Measurements from ENCODE around the gene NBEAL1.
"Not testable (repeated sequence)": the region's sequence is repeated elsewhere in the genome, so short reads cannot be mapped to it uniquely, and the experiment has no call there.

The NBEAL1 gene

DNA sequence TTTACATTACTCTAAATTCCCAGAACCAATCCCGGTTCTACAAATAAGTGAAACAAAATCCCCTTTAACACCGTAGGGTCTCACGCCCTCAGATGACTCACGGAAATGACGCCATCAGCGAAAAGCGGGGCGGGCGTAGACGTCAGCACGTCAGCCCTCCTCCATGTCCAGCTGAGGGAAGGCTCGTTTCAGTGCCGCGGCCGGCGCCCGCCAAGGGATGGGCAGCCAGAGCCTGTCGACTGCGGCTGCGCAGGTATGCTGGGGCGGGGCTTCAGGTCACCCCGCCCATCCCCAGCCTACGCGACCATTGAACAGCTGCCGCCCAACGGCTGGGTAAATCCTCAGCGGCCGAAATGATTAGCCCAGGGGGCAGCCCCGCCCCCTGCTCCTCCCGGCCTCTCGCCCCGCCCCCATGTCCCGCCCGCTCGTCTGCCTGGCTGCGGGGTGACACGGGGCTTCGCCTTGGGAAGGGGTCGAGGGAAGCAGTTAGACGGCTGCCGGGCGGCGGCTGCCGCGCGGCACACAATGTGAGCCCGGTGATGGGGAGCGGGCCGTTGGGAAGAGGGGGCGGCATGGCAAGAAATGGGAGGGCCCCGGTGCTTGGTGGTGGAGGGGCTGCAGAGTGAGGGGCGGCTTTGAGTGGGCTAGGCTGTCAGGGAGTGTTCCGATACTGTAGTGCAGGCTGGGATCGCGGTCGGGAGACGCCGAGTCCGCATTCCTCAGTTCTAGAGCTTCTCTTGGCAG is at the start of gene NBEAL1:
NBEAL1 (plus strand) TSS at position 420 of the 744 bp plus-strand sequence. CDS start 1,510 bp downstream, outside the sequence.
- TF ChIP-seq, protein P1, sequence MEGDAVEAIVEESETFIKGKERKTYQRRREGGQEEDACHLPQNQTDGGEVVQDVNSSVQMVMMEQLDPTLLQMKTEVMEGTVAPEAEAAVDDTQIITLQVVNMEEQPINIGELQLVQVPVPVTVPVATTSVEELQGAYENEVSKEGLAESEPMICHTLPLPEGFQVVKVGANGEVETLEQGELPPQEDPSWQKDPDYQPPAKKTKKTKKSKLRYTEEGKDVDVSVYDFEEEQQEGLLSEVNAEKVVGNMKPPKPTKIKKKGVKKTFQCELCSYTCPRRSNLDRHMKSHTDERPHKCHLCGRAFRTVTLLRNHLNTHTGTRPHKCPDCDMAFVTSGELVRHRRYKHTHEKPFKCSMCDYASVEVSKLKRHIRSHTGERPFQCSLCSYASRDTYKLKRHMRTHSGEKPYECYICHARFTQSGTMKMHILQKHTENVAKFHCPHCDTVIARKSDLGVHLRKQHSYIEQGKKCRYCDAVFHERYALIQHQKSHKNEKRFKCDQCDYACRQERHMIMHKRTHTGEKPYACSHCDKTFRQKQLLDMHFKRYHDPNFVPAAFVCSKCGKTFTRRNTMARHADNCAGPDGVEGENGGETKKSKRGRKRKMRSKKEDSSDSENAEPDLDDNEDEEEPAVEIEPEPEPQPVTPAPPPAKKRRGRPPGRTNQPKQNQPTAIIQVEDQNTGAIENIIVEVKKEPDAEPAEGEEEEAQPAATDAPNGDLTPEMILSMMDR (conservative IDR thresholded peaks at IDR 0.05), result no peak
- H3K27ac ChIP-seq, result peak within 1 kb of the TSS; percentile 76

DNA sequence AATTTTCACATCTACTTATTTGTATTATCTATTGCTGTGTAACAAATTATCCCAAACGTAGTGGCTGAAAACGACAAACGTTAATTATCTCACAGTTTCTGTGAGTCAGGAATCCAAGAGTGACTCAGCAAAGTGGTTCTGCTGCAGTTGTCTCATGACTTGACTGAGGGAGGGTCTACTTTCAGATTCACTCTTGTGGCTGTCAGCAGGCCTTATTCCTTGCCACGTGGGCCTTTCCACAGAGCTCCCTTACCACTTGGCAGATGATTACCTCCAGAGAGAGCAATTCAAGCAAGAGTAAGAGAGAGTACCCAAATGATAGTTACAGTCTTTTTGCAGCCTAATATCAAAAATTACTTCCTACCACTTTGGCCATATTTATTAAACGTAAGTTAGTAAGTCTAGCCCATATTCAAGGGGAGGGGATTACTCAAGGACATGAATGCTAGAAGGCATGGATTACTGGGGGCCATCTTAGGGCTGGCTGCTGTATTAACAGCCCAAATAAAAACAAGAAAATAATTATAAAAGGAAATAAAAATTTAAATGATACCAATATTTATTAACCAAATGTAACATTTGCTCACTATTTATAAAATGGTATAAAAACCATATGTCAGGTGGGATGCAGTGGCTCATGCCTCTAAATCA is 48.7 kb upstream of the NBEAL1 start:
- no peak overlapping the region for H3K27ac ChIP-seq
- TF ChIP-seq, protein P1 (conservative IDR thresholded peaks at IDR 0.05), result no peak

DNA sequence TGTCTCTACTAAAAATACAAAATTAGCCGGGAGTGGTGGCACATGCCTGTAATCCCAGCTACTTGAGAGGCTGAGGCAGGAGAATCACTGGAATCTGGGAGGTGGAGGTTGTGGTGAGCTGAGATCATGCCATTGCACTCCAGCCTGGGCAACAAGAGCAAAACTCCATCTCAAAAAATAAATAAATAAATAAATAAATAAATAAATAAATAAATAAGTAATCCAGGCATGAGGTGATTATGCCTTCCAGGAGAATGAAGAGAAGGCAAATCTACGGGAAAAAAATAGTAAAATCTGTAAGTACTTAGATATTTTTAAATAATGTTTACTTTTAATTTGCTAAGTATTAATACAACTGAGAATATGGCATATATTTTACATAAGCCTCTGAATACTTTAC is 45.3 kb upstream of the NBEAL1 start:
- H3K27ac ChIP-seq, result not testable (repeated sequence)

DNA sequence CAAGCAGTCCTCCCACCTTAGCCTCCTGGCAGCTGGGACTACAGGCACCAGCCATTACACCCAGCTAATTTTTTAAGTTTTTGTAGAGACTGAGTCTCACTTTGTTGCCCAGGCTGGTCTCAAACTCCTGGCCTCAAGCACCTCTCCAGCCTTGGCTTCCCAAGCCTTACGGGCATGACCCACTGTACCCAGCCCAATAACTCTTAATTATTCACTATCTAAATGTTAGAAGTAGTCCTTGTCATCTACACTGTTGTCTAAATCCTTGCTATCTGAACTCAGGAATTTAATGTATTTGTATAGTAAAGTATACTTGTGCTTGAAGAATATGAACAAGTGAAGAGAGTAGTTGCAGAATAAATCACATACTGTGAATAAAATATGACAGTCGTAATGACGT is 37.9 kb upstream of the NBEAL1 start:
- H3K27ac ChIP-seq, result no peak overlapping the region
- TF ChIP-seq, protein P1 (conservative IDR thresholded peaks at IDR 0.05), result no peak

DNA sequence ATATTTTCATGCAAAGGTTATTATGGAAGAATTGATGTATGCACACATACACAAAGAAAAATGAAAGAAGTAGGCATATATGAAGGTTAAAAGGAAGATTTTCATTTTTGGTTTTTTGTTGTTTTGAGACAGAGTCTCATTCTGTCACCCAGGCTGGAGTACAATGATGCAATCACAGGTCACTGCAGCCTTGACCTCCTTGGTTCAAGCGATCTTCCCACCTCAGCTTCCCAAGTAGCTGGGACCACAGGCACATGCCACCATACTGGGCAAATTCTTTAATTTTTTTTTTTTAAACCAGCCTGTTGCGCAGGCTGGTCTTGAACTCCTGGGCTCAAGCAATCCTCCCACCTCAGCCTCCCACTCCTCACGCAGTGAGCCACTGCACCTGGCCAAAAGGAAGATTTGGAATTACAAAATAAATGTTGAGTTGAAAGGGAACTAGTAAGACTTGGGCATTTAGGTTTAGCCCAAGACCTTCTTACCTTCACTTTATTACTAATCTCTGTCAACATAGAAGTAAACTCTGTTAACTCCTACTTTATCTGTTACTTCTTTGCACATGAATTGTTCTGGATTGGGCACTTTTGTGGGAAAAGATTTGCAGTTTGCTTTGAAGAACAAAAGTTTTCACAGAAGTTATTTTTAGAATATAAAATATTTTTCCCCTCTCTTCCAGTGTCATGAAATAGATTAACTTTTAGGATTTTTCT is 31.7 kb upstream of the NBEAL1 start:
- no peak overlapping the region for H3K27ac ChIP-seq
- TF ChIP-seq, protein P1 (conservative IDR thresholded peaks at IDR 0.05), result no peak

DNA sequence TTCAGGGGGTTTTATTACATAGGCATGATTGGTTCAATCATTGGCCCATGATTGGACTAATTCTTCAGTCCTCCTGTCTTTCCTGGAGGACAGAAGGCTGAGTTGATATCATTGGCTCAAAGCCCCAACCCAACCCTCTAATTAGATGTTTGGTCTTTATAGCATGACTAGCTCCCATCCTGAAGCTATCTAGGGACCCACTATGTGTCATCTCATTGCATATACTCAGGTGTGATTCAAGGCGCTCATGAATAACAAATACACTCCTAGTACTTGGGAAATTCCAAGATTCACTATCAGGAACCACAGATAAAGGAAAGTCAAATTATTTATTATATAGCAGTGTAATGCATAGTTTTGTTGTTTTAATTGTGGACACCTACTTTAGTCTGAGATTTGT is 24.9 kb upstream of the NBEAL1 start:
- H3K27ac ChIP-seq, result no peak overlapping the region
- TF ChIP-seq, protein P1 (conservative IDR thresholded peaks at IDR 0.05), result no peak

DNA sequence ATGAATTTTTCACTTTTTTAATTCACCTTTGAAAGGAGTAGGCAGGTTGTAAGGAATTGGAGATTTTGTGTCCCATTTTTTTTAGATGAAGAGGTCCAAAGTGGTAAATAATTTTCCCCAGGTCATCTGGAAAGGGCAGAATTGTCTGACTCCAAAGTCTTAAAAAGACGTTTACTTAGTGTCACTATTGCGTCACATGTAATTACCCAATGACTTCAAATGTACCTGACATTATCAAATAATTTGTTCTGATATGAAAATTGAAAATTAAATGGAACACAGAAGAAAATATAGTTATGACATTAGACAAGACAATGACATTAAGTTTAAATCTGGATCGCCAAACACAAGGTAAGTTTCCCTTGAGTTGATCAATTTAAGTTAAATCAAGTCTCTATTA is 24.2 kb upstream of the NBEAL1 start:
- TF ChIP-seq, protein P1 (conservative IDR thresholded peaks at IDR 0.05), result no peak
- no peak overlapping the region for H3K27ac ChIP-seq

DNA sequence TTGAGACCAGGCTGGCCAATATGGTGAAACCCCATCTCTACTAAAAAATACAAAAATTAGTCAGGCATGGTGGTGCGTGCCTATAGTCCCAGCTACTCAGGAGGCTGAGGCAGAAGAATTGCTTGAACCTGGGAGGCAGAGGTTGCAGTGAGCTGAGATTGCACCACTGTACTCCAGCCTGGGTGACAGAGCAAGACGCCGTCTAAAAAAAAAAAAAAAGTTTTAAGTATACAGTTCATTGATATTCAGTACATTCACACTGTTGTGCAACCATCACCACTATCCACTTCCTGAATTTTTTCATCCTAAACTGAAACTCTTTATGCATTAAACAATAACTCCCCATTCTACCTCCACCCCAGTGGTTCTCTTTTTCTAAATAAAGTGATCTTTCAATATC is 17.6 kb upstream of the NBEAL1 start:
- not testable (repeated sequence) for H3K27ac ChIP-seq

Measured in VCaP (cell line).